ENCODE data around the gene CCDC78. TPM values are rescaled to one million over a fixed set of nuclear protein-coding genes. Genes with fewer than 3 reads are reported as not detected.

CCDC78 gene
- total RNA-seq, 1 experiment from 2014 or later: 22.9 TPM

DNA sequence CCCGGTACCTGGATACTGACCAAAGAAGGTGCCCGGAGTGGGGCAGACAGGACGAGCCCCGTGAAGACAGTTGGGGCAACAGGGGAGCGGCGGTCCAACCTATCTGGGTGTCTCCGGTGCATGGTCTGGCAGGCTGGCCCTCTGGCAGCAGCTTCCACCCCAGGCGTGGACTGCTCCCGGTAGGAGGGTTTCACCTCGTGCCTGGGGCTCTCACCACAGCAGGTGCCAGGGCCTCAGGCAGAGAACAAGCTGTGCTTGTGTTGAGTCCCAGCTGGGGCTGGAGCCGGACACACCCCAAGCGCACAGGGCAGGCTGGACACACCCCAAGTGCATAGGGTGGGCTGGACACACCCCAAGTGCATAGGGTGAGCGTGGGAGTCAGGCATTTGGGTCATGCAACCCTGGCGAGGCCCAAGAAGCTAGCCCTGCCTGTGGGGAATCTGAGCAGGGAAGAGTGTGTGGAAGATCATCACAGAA is 19.1 kb downstream of the CCDC78 start:
- RAD21 ChIA-PET (ENCODE audit: low non-redundant PET in 1 of 2, low total read pairs in 2 of 2, uncharacterized antibody in 2 of 2, unreplicated experiment in 2 of 2): no interaction called here
- Histone ChIP-seq H3K4me2 (ENCODE audit: low read length) (no peak overlapping the region), H3K4me3 (replicated peaks in 1 of 2; ENCODE audit: low read depth in 1 of 2, low read length in 2 of 2) (no peak overlapping the region), H4K20me1 (ENCODE audit: insufficient read depth) (no peaks in the 10 kb centered on the region), H3K4me1 (ENCODE audit: control insufficient read depth in 1 of 2, insufficient read depth in 2 of 2, low read length in 2 of 2) (peaks cover 3 to 40% of the 10 kb centered on the region in 2 experiments), H3K9ac (ENCODE audit: low read length) (no peak overlapping the region), H2AFZ (ENCODE audit: low read depth, low read length, poor library complexity, severe bottlenecking) (no peak overlapping the region), H3K9me2 (ENCODE audit: insufficient read depth) (no peaks in the 10 kb centered on the region), H3K27ac (ENCODE audit: low read depth, low read length) (peak overlapping the region; percentile 18; the same call in 1 of the 2 replicates), H3K9me3 (ENCODE audit: control insufficient read depth in 1 of 2, insufficient read depth in 1 of 2, low read depth in 1 of 2, low read length in 2 of 2) (no peaks in the 10 kb centered on the region), H3K27me3 (ENCODE audit: insufficient read depth, low read length) (no peaks in the 10 kb centered on the region), H3K79me2 (ENCODE audit: insufficient read depth, low read length) (peaks cover 30% of the 10 kb centered on the region), H3K36me3 (ENCODE audit: control insufficient read depth in 1 of 2, insufficient read depth in 2 of 2, low read length in 2 of 2) (no peaks in the 10 kb centered on the region; a peak in 2 of 4 replicates)
- no peak for DNase-seq (ENCODE audit: low read depth, low spot score)
- POLR2A ChIA-PET: interaction anchor here (1.4 to 1.7 kb wide), 2 partner anchors 13 to 81 kb away, joined by 4 to 7 read pairs; partner anchors contain the start of genes CHTF18 and RPUSD1
- intact Hi-C loops (cut with micrococcal nuclease): no loop called here
- ATAC-seq: no peak
- CTCF ChIA-PET: no interaction called here
- no TSS peak for BruUV-seq (replicated peaks)
- no peak for TF ChIP-seq FOSL1 (IDR thresholded peaks at IDR 0.05; ENCODE audit: low read depth)

DNA sequence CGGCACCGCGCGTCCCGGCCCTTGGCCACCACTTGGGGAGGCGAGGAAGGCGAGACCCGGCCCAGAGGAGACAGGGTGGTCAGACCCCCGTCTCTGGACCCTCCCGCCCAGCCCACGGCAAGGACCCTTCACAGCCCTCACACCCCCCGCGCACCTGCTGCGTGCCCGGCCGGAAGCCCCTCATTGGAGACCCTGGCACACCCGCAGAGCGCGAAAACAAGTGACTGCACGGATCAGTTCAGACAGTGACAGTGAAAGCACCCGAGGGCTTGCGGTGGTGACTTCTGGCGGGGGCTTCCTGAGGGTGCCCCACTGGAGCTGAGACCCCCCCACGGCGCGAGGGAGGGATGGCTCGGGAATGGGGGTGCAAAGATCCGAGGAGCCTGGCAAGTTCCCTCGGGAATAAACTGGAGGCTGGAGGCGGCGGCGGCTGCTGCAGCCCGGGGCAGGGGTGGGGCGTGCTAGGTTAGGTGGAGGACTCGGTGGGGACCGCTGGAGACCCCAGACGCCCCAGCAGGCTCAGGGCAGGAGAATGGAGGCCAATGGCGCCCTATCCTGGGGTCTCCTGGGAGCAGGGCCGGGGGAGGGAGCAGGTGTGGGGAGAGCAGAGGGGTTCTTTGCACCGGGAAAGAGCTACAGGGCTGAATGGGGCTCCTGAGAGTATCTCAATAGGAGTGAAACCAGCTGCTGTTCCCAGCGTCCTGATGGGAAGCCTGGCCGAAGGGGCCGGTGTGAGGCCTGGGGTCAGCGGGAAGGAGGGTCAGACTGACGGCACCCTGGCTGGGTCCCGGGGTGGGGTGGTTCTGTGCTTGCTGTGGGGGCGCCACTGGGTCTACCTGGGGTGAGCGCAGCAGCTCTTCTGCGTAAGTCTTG is 19.8 kb downstream of the CCDC78 start:
- H3K4me2 ChIP-seq (ENCODE audit: low read length): peak overlapping the region; percentile 45
- no peak overlapping the region for H2AFZ ChIP-seq (ENCODE audit: low read depth, low read length, poor library complexity, severe bottlenecking)
- ChIA-PET POLR2A (interaction anchor here (1.4 to 1.7 kb wide), 2 partner anchors 14 to 82 kb away, joined by 4 to 7 read pairs; partner anchors contain the start of genes CHTF18 and RPUSD1), RAD21 (ENCODE audit: low non-redundant PET in 1 of 2, low total read pairs in 2 of 2, uncharacterized antibody in 2 of 2, unreplicated experiment in 2 of 2) (no interaction called here), CTCF (no interaction called here)
- 0 out of 4 replicates have a peak overlapping the region, but pooled peaks of 1 of the 2 experiments have one; percentile 4 for H3K4me3 ChIP-seq (replicated peaks in 1 of 2; ENCODE audit: low read depth in 1 of 2, low read length in 2 of 2)
- no TSS peak for BruUV-seq (replicated peaks)
- H4K20me1 ChIP-seq (ENCODE audit: insufficient read depth): no peaks in the 10 kb centered on the region
- peak overlapping the region; percentile 18; the same call in 1 of the 2 replicates for H3K27ac ChIP-seq (ENCODE audit: low read depth, low read length)
- H3K27me3 ChIP-seq (ENCODE audit: insufficient read depth, low read length): no peaks in the 10 kb centered on the region
- peaks cover 34% of the 10 kb centered on the region for H3K79me2 ChIP-seq (ENCODE audit: insufficient read depth, low read length)
- no peaks in the 10 kb centered on the region for H3K9me2 ChIP-seq (ENCODE audit: insufficient read depth)
- H3K9me3 ChIP-seq (ENCODE audit: control insufficient read depth in 1 of 2, insufficient read depth in 1 of 2, low read depth in 1 of 2, low read length in 2 of 2): no peaks in the 10 kb centered on the region
- H3K36me3 ChIP-seq (ENCODE audit: control insufficient read depth in 1 of 2, insufficient read depth in 2 of 2, low read length in 2 of 2): no peaks in the 10 kb centered on the region; a peak in 2 of 4 replicates
- ATAC-seq (no peak), DNase-seq (ENCODE audit: low read depth, low spot score) (no peak)
- TF ChIP-seq POLR2A (IDR thresholded peaks at IDR 0.05; ENCODE audit: borderline replicate concordance, extremely low read depth, insufficient read depth, insufficient read length): no peak
- TF ChIP-seq, protein P1, sequence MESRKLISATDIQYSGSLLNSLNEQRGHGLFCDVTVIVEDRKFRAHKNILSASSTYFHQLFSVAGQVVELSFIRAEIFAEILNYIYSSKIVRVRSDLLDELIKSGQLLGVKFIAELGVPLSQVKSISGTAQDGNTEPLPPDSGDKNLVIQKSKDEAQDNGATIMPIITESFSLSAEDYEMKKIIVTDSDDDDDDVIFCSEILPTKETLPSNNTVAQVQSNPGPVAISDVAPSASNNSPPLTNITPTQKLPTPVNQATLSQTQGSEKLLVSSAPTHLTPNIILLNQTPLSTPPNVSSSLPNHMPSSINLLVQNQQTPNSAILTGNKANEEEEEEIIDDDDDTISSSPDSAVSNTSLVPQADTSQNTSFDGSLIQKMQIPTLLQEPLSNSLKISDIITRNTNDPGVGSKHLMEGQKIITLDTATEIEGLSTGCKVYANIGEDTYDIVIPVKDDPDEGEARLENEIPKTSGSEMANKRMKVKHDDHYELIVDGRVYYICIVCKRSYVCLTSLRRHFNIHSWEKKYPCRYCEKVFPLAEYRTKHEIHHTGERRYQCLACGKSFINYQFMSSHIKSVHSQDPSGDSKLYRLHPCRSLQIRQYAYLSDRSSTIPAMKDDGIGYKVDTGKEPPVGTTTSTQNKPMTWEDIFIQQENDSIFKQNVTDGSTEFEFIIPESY (IDR thresholded peaks at IDR 0.05; ENCODE audit: extremely low read depth, insufficient replicate concordance, low read length): no peak
- no peak for TF ChIP-seq ZFX (IDR thresholded peaks at IDR 0.05)
- TF ChIP-seq EZH2 (IDR thresholded peaks at IDR 0.05): no peak
- TF ChIP-seq YY1 (IDR thresholded peaks at IDR 0.05; ENCODE audit: extremely low read depth, insufficient replicate concordance, low read depth, low read length): no peak
- no peak for TF ChIP-seq CBX3 (IDR thresholded peaks at IDR 0.05; ENCODE audit: low read depth)
- no peak for TF ChIP-seq POLR2AphosphoS5 (IDR thresholded peaks at IDR 0.05; ENCODE audit: low read depth, low read length)
- TF ChIP-seq JUND (IDR thresholded peaks at IDR 0.05): no peak
- peaks cover 0 to 33% of the 10 kb centered on the region in 2 experiments; a peak in 3 of 4 replicates for H3K4me1 ChIP-seq (ENCODE audit: control insufficient read depth in 1 of 2, insufficient read depth in 2 of 2, low read length in 2 of 2)
- no peak overlapping the region for H3K9ac ChIP-seq (ENCODE audit: low read length)
- intact Hi-C loops (cut with micrococcal nuclease): no loop called here

All from HCT116 (cell line).